GM19240 (cell line): ENCODE results near the gene PIM3.

Source experiments
- DNase-seq: peaks from one replicate; pipeline ENCODE4 v3.0.0; 2011; ENCODE audit warnings: low spot score; ENCODE audit not compliant: insufficient read length

Gene PIM3

DNA sequence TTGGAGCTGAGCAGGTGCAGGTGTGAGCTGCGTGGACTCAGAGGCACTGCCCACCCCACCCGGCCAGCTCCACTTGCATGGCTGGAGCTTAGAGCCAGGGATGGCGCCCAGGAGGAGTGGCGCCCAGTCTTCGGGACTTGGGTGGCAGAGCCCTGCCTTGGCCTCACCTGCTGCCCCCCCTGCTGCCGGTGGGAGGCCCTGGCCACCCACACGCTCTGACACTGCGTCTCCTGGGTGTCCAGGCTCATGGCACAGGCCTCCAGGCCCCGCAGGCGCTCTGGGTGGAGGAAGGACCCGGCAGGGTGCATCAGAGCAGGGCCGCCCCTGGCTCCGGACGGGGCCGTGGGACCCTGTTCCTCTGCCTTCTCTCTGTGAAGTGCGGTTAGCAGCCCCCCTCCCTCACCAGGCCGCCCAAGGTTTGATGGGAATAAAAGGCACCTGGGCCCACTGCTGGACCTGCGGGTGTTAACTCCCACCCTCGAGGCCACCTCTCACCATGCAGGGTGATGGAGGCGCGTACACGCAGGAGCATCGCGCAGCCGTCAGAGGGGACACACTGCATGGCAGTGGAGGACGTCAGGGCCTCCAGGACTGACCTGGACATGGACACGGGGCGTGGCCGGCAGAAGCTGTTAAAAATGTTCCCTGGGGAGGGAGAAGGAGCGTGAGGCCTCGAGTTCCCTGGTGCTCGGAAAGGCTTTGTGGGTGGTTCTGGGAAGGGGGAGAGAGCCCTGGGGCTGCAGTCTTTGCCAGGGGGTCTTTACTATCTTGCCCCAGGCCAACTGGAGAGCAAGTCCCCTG lies 40.2 kb downstream of the PIM3 start:
- DNase-seq: no peak

DNA sequence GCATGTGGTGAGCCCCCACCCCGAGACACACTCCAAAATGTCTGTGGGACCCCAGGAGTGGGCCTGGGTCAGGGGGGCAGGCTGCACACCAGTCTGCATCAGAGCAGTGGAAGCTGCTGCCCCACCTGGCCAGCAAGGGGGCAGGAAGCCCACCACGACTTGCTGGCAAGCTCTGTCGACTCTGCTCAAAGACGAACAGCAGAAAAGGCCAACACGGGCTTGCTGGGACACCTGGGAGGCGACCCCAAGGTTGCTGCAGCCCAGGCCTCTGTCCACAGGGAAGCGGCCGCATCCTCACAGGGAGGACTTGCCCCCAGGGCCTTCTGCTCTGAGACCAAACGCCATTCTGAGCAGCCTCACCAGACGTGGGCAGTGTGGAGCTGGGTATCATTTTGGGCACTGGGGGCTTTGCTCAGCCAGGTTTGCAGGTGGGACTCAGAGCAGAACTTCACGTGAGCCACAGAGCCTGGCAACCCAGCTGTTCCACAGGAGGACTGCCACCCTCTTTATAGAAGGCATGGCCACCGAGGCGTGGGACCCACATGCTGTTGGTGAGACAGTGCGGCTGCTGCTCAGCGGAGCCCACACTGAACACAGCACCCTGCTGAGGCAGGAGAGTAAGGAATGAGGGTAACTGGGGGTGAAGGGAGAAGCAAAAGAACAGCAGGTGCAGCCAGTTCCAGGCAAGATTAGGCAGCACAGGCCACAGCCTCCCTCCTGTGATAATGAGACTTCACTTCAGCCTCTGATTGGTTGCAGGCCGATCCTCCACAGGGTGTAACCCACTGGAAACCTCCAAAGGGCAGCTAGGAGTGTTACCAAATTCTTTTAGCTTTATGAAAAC lies 41.0 kb downstream of the PIM3 start:
- no peak for DNase-seq

DNA sequence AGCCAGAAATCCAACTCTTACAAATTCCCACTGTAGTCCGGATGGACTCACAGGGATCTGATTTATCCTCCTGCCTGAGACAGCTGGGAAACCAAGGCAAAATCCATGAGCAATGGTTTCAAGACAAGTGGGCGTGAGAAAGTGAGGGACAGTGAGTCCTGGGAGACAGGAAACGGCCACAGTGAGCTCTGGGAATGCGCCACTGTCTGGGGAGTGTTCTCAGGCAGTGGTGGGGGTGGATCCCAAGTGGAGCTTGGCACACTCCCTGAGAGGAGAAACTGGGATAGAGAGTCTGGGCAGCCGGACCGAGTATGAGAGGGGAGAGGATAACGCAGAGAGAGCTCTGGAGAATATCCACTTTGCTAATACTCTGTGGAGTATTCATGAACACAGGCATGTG lies 42.2 kb downstream of the PIM3 start:
- DNase-seq: no peak

DNA sequence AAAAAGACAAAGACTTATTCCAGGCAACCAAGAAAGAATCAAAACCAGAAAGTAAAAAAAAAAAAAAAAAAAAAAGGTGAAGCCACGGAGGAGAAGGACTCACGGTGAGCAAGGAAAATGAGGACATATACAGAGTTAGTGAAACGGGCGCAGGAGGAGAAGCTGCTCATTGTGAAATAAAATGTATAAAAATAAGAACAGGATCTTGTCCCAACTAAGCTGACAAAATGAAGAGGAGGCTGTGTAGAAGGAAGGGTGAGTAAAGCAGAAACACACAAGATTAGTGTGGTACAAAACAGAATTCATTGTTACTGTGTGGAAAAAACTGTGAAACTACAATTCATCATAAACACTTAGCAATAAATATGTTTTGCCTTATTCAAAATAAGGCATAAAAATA lies 44.3 kb downstream of the PIM3 start:
- DNase-seq: no peak

DNA sequence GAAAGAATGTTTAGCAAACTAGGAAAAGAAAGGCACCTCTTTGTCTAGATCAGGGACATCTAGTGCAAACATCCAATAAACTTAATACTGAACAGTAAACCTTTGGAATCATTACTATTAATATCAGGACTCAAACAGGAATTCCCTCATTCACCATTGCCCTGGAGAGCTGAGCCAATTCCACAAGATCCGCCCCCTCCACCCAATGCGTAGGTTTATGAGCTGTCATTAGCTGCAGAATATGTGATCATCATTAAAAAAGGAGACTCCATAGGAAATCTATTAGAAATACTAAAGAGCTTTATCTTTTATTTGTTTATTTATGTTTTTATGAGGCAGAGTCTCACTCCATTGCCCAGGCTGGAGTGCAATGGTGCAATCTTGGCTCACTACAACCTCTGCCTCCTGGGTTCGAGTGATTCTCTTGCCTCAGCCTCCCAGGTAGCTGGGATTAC lies 46.5 kb downstream of the PIM3 start:
- no peak for DNase-seq

DNA sequence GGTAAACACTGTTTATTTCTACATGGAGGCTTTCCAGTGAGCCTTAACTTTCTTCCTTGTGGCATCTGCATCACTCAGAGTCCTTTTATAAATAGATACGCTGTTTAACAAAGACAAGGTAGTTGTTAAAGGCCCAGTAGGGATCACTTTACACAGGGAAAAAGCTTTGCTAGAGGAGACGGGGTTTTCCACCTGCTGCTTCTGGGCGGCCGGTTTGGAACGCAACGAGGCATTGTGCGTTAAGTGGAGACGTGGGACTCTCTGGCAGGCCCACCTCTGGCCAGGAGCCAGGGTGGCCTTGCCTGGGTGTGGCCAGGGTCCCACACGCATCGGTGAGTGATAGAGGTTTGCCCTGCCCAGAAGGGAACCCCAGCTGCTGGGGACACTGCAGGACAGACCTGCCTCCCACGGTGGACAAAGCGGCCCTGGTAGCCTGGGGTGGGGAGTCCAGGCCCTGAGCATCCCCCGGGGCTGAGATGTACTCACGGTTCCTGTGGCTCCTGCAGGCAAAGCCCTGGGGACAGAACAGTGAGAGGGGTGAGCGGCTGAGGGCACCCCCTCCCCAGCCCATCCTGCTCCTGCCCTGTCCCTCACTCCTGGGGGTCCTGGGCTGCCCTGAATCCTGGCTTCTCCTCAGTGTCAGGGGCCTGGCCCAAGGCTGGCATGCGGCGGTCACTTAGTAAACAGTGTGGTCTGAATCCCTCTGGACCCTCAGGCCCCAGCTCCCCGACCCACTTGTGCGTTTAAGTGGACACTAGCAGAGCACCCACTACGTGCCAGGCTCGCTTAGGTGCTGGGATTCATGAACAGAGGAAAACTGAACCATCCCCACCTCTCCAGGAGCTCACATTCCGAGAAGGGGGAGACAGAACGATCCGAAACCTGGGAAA lies 47.8 kb downstream of the PIM3 start:
- no peak for DNase-seq

DNA sequence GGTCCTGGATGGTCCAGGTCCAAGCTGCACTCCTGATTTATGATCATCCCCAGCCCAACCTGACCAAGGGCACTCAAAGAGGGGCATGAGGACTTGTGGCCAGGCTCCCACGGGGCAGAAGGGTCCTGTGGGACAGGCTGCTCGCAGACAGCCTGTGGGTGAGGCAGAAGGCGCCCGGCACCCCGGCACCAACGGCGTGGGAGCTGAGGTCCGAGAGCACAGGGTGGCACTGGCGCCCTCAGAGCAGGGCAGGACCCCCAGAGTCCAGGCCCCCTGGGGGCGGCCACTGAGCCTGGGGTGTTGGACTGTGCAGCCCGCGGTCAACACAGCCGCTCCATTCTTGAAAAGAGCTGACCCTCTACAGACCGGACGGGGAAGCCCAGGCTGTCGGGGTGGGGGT lies 48.7 kb downstream of the PIM3 start:
- DNase-seq: no peak

DNA sequence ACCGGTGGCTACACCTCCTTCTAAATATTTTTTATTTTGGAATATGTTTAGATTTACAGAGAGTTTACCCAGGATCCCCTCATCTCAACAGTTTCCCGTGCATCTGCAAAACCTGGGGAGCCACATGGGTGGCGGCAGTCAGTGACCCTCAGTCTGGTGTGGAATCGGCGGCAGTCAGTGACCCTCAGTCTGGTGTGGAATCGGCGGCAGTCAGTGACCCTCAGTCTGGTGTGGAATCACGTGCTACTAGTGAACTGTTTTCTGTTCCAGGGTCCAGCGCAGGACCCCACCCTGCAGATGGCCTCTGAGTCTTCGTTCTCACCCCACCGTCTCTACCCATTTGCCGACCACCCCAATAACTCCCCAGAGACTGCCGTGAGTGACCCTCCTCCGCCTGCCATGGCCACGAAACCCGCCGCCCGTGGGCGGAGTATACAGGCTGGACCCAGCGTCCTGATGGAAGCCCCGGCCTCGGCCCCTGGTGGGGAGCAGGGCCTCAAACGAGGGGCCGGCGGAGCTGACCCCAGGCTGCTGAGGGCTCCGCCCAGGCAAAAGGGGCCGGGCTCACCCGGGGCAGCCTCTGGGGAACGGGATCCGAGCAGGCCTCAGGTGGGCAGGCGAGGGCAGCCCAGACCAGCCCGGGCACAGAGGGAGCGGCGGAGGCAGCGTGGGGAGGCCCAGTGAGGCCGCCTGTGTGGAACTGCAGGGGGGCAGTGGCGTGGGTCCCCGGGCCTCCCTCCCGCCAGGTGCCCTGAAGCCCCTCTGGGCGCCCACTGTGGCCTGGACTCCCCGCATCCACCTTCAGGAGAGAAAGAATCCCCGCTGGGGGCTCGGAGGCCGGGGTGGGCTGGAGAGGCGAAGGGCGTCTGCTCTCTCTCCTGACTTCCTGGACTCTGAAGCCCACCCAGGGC lies 49.4 kb downstream of the PIM3 start:
- DNase-seq: no peak

DNA sequence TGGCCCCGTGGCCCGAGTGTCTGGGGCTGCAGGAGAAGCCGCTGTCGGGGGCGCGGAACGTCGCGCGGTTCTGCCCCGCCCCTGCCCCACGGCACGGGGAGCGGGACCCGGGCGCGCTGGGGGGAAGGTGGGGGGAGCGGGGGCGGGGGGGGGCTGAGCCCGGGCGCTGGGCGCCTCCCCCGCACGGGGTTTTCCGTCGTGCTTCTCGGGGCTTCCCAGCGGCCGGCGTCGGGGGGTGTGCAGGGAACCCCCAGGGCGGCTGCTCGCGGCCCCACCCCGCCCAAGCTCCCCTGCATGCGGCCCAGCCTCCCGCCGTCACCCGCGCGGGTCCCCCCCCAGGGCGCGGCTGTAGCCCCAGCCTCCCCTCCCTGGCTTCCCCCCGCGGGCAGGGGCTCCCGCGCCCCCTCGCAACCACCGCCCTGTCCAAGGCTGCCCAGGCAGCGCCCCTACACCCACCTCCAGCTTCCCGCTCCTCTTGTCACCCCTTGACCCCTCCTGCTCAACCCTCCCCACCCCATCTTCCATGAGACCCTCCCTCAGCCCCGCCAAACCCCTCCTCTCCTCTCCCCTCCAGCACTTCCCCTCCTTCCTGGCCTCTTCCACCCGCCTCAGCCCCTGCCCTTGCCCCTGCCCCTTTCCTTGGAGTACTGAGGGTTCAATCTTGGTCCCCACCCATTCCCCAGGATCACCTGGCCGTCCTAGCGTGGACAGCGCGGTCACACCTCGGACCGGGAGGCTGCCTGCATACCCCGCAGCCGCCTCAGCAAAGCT lies 50.3 kb downstream of the PIM3 start:
- DNase-seq: no peak

DNA sequence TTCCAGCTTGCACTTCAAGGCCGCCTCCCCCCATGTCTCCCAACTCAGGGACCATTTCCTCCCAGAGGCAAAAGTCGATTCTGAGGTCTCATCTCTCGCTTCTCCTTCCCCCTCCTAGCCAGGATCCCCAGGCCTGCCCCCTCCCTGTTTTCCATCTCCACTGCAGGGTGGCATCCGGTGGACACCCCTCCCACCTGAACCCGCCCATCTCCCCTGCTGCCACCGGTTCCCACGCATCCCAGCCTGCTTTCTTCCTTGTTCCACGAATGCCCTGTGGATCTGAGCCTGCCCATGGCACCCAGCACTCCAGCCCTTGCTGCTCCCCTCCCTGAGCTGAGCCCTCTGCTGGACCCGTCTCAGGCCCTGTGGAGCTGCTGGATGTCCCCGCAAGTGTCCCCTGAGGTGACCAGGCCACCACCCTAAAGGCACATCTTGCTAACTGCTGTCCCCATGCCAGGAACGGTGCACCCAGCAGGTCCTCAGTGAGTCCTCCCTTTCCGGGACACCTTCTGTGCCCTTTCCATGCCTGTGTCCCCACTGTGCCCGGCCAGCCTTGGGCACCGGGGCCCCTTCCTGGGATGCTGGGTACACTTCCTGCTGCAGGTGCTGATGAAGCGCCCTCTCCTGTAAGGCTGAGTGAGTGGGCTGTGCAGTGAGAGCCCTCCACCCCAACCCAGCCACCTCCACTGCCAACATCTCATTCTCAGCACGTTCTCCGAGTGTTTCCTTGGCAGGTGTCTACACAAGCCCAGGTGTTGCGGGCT lies 51.1 kb downstream of the PIM3 start:
- DNase-seq: no peak

DNA sequence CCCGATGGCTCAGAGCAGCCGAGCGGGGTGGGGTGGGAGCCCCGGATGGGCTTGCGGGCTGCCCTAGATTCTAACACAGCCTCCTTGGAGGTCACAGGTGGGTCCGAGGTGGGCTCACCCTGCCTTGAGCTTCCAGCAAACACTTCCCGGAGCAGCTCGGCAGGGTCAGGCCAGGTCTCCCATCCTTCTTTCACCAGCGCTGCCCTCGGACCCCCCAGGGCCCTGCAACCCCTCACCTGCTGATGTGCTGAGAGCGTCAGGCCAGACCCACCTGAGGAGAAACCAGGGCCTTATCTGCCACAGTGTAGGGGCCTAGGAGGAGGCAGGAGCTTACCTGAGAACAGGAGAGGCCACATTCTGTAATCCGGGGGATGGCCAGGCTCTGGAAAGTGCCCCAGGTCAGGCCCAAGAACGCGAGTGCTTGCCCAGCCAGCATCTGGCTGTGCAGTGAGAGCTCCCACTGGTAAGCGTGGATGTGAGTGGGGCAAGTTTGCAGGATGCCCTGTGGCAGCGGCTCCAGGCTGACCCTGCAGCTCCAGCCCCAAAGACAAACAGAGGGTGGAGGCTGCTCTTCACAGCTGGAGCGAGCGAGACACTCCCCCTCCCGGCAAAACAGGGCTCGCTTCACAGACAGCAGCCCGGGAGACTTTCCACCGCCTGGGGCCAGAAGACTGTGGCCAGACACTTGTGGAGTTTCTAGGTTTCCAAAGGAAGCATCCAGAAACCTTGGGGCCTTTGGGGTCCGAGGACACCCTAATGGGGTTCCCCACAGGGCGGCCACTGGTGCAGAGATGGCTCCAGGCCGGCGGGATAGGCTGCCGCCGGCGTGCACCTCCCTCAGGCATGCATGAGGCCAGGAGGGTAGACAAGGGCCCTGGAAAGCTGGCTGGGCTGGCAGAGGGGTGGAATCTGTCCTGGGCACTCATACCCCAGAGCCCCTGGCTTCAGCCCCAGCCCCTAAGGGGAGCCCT lies 51.9 kb downstream of the PIM3 start, which contains the start of gene IL17REL:
Gene IL17REL (minus strand): TSS at position 555 of the 971 bp plus-strand sequence. CDS start 119 bp downstream, at position 436.
- no peak for DNase-seq
